OCI-LY7 (cell line): ENCODE data around the gene KIRREL3.

Experiments used
- EZH2phosphoT487 ChIP-seq: fragments of 200-600 bp; sonication (generic); IDR thresholded peaks from 2 replicates; pipeline ENCODE4 v1.6.1; 2018; ENCODE audit warnings: low read depth, borderline replicate concordance, mild to moderate bottlenecking, mixed run types, antibody characterized with exemption, low read length, moderate library complexity, mixed read lengths
- TF ChIP-seq, protein P1 (sequence below): fragments of 200-600 bp; sonication (generic); conservative IDR thresholded peaks from 2 replicates; pipeline ENCODE4 v1.5.1; 2014; ENCODE audit warnings: mild to moderate bottlenecking, antibody characterized with exemption, low read length, moderate library complexity, mixed read lengths

DNA sequence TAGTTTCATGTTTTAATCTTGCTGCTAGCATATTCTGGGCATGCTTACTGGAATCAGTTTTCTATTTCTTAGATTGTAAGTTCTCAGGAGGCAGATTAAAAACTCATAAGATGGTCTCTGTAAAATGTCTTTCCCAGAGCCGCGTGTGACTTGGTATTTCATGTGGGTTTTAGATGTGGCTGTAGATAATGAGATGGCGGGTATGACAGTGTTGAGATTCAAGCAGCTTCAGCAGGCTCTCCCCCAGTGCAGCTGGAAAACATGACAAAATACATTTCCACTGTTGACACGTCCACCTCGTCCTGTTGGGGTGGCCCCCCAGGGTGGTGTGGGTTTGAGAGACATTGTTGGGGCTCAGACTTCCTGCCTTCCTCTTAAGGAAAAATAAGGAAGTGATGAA is 106.8 kb downstream of the KIRREL3 start:
- TF ChIP-seq, protein P1, sequence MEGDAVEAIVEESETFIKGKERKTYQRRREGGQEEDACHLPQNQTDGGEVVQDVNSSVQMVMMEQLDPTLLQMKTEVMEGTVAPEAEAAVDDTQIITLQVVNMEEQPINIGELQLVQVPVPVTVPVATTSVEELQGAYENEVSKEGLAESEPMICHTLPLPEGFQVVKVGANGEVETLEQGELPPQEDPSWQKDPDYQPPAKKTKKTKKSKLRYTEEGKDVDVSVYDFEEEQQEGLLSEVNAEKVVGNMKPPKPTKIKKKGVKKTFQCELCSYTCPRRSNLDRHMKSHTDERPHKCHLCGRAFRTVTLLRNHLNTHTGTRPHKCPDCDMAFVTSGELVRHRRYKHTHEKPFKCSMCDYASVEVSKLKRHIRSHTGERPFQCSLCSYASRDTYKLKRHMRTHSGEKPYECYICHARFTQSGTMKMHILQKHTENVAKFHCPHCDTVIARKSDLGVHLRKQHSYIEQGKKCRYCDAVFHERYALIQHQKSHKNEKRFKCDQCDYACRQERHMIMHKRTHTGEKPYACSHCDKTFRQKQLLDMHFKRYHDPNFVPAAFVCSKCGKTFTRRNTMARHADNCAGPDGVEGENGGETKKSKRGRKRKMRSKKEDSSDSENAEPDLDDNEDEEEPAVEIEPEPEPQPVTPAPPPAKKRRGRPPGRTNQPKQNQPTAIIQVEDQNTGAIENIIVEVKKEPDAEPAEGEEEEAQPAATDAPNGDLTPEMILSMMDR, result no peak
- TF ChIP-seq EZH2phosphoT487, result no peak
